ENCODE data around the gene FGD6.

Gene FGD6

DNA sequence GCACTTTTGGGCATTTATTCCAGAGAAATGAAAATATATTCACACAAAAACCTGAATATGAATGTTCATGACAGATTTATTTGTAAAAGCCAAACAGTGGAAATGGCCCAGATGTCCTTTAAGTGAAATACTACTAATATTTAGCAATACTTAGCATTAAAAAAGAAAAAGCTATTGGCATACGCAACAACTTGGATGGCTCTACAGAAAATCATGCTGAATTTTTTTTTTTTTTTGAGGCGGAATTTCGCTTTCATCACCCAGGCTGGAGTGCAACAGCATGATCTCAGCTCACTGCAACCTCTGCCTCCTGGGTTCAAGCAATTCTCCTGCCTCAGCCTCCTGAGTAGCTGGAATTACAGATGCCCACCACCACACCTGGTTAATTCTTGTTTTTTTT, 24.1 kb downstream of the FGD6 start:
- peaks cover 4% of the 10 kb centered on the region for H3K4me1 ChIP-seq (ENCODE audit: insufficient read depth, poor library complexity, severe bottlenecking)
- H3K36me3 ChIP-seq (ENCODE audit: low read depth), result peaks cover 36% of the 10 kb centered on the region
- H3K4me3 ChIP-seq (ENCODE audit: severe bottlenecking), result no peak overlapping the region
- no peaks in the 10 kb centered on the region for H3K9me3 ChIP-seq (ENCODE audit: severe bottlenecking)
- H3K27ac ChIP-seq (ENCODE audit: poor library complexity, severe bottlenecking), result no peak overlapping the region
- H3K27me3 ChIP-seq (ENCODE audit: insufficient read depth, poor library complexity, severe bottlenecking), result no peaks in the 10 kb centered on the region
- DNase-seq (ENCODE audit: low spot score) (no peak), ATAC-seq (ENCODE audit: low read depth) (no peak)
- TF ChIP-seq, protein P1, sequence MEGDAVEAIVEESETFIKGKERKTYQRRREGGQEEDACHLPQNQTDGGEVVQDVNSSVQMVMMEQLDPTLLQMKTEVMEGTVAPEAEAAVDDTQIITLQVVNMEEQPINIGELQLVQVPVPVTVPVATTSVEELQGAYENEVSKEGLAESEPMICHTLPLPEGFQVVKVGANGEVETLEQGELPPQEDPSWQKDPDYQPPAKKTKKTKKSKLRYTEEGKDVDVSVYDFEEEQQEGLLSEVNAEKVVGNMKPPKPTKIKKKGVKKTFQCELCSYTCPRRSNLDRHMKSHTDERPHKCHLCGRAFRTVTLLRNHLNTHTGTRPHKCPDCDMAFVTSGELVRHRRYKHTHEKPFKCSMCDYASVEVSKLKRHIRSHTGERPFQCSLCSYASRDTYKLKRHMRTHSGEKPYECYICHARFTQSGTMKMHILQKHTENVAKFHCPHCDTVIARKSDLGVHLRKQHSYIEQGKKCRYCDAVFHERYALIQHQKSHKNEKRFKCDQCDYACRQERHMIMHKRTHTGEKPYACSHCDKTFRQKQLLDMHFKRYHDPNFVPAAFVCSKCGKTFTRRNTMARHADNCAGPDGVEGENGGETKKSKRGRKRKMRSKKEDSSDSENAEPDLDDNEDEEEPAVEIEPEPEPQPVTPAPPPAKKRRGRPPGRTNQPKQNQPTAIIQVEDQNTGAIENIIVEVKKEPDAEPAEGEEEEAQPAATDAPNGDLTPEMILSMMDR (IDR thresholded peaks at IDR 0.05; ENCODE audit: poor library complexity, severe bottlenecking), result no peak

DNA sequence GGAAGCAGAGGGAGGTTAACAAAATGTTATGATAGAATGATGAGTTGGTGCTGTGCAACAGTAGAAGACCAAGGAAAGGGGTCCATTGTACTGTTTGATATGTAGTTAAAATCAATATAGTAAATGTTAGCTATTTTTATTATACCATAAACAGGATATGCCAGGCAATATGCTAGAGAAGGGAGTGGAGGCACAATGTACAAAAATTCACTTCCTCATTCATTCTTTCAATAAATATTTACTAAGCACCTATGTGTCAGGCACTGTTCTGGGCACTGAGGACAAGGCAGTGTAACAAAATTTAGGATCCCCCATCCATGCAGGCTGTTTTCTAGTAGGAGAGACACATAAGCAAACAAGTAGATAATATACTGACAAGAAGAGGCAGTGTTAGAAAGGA, 25.0 kb downstream of the FGD6 start:
- no peak overlapping the region for H3K4me3 ChIP-seq (ENCODE audit: severe bottlenecking)
- DNase-seq (ENCODE audit: low spot score), result no peak
- TF ChIP-seq, protein P1 (IDR thresholded peaks at IDR 0.05; ENCODE audit: poor library complexity, severe bottlenecking), result no peak
- peaks cover 42% of the 10 kb centered on the region for H3K36me3 ChIP-seq (ENCODE audit: low read depth)
- no peaks in the 10 kb centered on the region for H3K9me3 ChIP-seq (ENCODE audit: severe bottlenecking)
- no peak for ATAC-seq (ENCODE audit: low read depth)
- no peaks in the 10 kb centered on the region for H3K27me3 ChIP-seq (ENCODE audit: insufficient read depth, poor library complexity, severe bottlenecking)
- H3K27ac ChIP-seq (ENCODE audit: poor library complexity, severe bottlenecking), result no peak overlapping the region
- peaks cover 4% of the 10 kb centered on the region for H3K4me1 ChIP-seq (ENCODE audit: insufficient read depth, poor library complexity, severe bottlenecking)

DNA sequence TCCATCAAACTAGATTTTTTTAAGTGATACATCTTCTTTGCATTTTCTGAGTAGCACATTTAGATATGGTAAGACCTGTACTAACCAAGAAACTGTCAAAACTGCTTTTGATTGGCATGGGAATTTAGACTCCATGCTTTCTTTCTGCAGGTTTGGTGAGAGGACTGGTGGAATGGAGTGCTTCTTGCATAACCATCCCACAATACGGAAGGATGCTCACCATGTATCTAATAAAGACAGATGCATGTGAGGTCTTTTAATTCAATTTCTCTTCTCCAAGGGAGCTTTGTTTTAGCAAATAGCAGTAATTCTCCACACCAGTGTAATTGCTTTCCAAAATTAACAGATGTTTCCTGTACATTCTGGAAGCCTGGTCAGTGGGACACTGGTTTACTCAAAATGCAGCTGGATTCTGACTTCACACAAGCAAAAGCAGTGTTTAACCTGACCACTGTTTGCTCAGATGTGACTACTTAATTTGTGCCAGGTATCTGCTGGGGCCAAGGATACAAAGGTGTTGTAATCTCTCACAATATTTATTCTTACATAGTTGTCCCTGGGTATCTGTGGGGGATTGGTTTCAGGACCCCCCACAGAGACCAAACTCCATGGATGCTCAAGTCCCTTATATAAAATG, 26.1 kb downstream of the FGD6 start:
- H3K36me3 ChIP-seq (ENCODE audit: low read depth), result peaks cover 44% of the 10 kb centered on the region
- peaks cover 4% of the 10 kb centered on the region for H3K4me1 ChIP-seq (ENCODE audit: insufficient read depth, poor library complexity, severe bottlenecking)
- H3K4me3 ChIP-seq (ENCODE audit: severe bottlenecking), result no peak overlapping the region
- H3K27ac ChIP-seq (ENCODE audit: poor library complexity, severe bottlenecking), result no peak overlapping the region
- no peak for ATAC-seq (ENCODE audit: low read depth)
- DNase-seq (ENCODE audit: low spot score), result no peak
- H3K9me3 ChIP-seq (ENCODE audit: severe bottlenecking), result no peaks in the 10 kb centered on the region
- TF ChIP-seq, protein P1 (IDR thresholded peaks at IDR 0.05; ENCODE audit: poor library complexity, severe bottlenecking), result no peak
- no peaks in the 10 kb centered on the region for H3K27me3 ChIP-seq (ENCODE audit: insufficient read depth, poor library complexity, severe bottlenecking)

DNA sequence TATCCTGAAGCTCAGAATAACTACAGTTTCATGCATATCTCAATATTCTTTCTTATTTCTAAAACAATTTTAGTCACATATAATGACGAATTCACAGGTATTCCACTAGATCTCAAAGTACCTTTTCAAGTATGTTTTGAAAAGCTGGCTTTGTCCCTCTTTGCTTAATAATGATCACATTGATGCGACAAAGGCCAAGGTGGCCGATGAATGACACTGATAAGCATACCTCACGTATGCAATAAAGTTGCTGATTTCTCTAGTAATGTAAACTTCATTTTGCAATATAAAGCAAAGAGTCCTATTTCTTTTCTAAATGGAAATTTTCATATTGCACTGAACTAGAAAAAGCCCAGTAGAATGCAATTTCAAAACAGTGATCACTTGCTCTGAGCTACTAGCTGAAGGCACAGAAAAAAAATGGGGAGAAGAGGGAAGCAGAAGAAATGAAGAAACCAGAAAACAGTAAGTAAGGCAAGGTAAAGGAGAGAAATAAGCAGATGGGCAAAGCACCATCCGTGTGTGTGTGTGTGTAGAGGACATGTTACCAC, 29.3 kb downstream of the FGD6 start:
- Histone ChIP-seq H3K27ac (ENCODE audit: poor library complexity, severe bottlenecking) (no peak overlapping the region), H3K4me1 (ENCODE audit: insufficient read depth, poor library complexity, severe bottlenecking) (no peaks in the 10 kb centered on the region), H3K27me3 (ENCODE audit: insufficient read depth, poor library complexity, severe bottlenecking) (no peaks in the 10 kb centered on the region), H3K9me3 (ENCODE audit: severe bottlenecking) (no peaks in the 10 kb centered on the region), H3K36me3 (ENCODE audit: low read depth) (peaks cover 58% of the 10 kb centered on the region), H3K4me3 (ENCODE audit: severe bottlenecking) (no peak overlapping the region)
- TF ChIP-seq, protein P1 (IDR thresholded peaks at IDR 0.05; ENCODE audit: poor library complexity, severe bottlenecking), result no peak
- no peak for ATAC-seq (ENCODE audit: low read depth)
- DNase-seq (ENCODE audit: low spot score), result no peak

DNA sequence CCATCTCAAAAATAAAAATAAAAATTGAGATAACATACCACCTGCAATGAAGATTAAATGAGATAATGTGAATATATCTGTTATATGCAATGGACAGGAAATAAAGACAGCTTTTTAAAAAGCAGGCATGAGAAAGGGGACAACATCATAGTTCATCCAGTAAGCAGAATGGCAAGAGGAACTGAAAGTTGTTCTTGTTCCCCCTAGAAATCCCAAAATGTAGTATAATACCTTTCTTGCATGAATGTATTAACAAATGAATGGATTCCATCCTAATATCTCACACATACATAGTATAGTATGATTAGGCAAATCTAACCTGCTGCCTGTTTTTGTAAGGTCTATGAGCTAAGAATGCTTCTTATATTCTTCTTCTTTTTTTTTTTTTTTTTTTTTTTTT, 31.4 kb downstream of the FGD6 start:
- H3K27me3 ChIP-seq (ENCODE audit: insufficient read depth, poor library complexity, severe bottlenecking), result no peaks in the 10 kb centered on the region
- TF ChIP-seq, protein P1 (IDR thresholded peaks at IDR 0.05; ENCODE audit: poor library complexity, severe bottlenecking), result no peak
- no peak overlapping the region for H3K4me3 ChIP-seq (ENCODE audit: severe bottlenecking)
- H3K27ac ChIP-seq (ENCODE audit: poor library complexity, severe bottlenecking), result no peak overlapping the region
- no peaks in the 10 kb centered on the region for H3K9me3 ChIP-seq (ENCODE audit: severe bottlenecking)
- H3K36me3 ChIP-seq (ENCODE audit: low read depth), result peaks cover 47% of the 10 kb centered on the region
- H3K4me1 ChIP-seq (ENCODE audit: insufficient read depth, poor library complexity, severe bottlenecking), result peaks cover 3% of the 10 kb centered on the region
- no peak for ATAC-seq (ENCODE audit: low read depth)
- DNase-seq (ENCODE audit: low spot score), result no peak

Data from RWPE2 (cell line).